GM13976 (cell line): ENCODE results near the gene MRPL54.
A peak's percentile ranks its signal among the peaks of the same experiment; 100 is the strongest.
"Not testable (repeated sequence)": the region's sequence is repeated elsewhere in the genome, so short reads cannot be mapped to it uniquely, and the experiment has no call there.

ENCODE experiments used
- DNase-seq: peaks from one replicate; pipeline ENCODE4 v3.0.0; 2012; ENCODE audit warnings: low spot score
- CTCF ChIP-seq: IDR thresholded peaks from 2 replicates; pipeline ENCODE4 v1.5.1; 2012; ENCODE audit warnings: borderline replicate concordance, mild to moderate bottlenecking; ENCODE audit not compliant: insufficient read depth; ENCODE audit errors: extremely low read depth, missing control alignments, control extremely low read depth
- in situ Hi-C: fragments of 300-500 bp; cut with MboI; formaldehyde crosslinking; loops from one replicate; pipeline ENCODE4 v1.12.0; 2022; ENCODE audit warnings: low sequenced_read_pairs, mixed read lengths, inconsistent platforms; ENCODE audit not compliant: unreplicated experiment

The MRPL54 gene

DNA sequence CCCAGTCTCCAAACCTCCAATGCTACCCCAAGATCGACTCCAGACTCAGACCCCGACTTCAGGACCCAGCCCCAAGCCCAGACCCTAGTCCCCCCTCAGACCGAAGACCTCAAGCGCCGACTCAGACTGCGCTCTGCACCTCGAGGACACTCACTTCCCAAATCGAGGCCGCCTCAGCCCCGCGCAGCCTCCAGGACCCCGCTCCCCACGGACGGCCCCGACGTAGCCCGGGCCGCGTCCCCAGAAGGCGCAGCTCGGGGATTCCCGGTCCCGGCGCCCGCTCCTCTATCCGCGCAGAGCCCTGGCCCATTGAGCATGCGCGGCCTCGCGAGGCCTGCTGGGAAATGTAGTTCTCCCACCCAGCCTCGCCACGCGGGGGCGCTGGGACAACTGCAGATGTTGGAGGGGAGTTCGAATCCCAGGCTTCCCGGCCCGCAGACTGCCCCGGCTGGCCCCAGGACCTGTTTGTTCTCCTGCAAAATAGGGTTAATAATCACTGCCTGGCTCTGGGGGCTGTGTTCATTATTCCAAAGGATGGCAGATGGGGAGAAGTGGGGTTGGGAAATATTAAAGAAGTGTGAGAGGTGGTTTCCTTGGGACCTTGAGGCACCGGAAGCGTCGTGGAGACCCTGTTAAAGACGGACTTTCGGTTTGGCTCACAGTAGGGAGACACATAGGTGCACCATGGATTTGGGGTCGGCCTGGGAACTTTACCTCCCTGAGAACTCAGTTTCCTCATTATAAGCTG lies 926 bp upstream of the MRPL54 start, which contains the start of gene APBA3:
Gene APBA3 (minus strand): TSS at position 311 of the 748 bp plus-strand sequence. CDS start 1,428 bp downstream, outside the sequence.
- in situ Hi-C loops, result no loop called here
- peak; percentile 98 for DNase-seq
- peak; percentile 84 for TF ChIP-seq CTCF

GRCh38 chr19:3762130-3762473 lies 380 bp upstream of the MRPL54 start:
- TF ChIP-seq CTCF, result no peak
- in situ Hi-C loops, result no loop called here
- no peak for DNase-seq

DNA sequence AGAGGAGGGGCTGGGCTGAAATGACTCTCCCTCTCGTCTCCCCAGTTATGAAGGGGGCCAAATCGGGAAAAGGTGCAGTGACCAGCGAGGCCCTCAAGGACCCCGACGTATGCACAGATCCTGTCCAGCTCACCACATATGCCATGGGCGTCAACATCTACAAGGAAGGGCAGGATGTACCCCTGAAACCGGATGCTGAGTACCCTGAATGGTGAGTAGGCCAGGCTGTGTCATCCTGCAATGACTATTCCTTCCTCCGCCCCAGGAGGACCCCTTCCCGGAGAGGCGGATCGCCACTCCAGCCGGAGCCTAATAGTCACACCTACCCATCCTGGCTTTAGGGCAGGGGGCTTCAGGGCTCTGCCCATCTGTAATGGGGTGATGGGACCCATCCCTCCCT lies 2.6 kb downstream of the MRPL54 start:
- no peak for TF ChIP-seq CTCF
- in situ Hi-C loops, result no loop called here
- DNase-seq, result no peak

DNA sequence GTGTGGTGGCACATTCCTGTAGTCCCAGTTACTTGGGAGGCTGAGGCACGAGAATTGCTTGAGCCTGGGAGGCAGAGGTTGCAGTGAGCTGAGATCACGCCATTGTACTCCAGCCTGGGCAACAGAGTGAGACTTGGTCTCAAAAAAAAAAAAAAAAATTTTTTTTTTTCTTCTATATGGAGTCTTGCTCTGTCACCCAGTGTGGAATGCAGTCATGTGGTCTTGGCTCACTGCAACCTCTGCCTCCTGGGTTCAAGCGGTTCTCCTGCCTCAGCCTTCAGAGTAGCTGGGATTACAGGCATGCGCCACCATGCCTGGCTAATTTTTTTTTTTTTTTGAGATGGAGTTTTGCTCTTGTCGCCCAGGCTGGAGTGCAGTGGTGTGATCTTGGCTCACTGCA lies 3.3 kb downstream of the MRPL54 start:
- in situ Hi-C loops, DNase-seq: not testable (repeated sequence)

DNA sequence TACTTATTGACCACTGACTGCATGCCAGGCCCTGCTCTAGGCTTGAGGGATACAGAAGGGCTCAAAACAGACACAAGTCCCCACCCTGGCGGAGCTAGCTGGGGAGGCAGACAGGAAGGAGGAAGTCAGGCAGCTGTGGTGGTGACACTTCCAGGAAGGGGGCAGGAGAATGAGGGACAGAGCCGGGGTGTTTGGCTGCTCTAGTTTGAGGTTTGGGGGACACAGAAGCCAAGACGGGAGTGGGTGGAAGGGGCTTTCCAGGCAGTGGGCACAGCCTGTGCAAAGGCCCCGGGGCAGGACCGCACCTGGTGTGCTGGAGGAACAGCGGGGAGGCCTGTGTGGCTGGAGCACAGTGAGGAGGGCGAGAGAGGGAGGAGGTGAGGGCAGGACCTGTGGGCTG lies 4.0 kb downstream of the MRPL54 start:
- in situ Hi-C loops, result no loop called here
- no peak for DNase-seq
- TF ChIP-seq CTCF, result no peak

GRCh38 chr19:3767050-3767449 lies 4.6 kb downstream of the MRPL54 start:
- DNase-seq, result no peak
- in situ Hi-C loops, result no loop called here
- TF ChIP-seq CTCF, result no peak

- in situ Hi-C loops, result no loop called here
- no peak for TF ChIP-seq CTCF
- no peak for DNase-seq
Observed at GRCh38 chr19:3768015-3768747, 5.7 kb downstream of the MRPL54 start.
